ENCODE results near the gene GNB4.

Gene GNB4

GRCh38 chr3:179451265-179452175 is at the start of gene GNB4:
TSS of gene GNB4 (minus strand) at chr3:179451470. CDS start at chr3:179426200, 25,270 bp downstream.
- peak within 1 kb of the TSS; percentile 86 for H3K4me3 Mint-ChIP-seq
- H3K4me1 Mint-ChIP-seq = peaks cover 21% of the 10 kb centered on the region
- H3K27ac Mint-ChIP-seq = peak within 1 kb of the TSS; percentile 13
- no peaks in the 10 kb centered on the region for H3K36me3 Mint-ChIP-seq
- H3K9me3 Mint-ChIP-seq = no peaks in the 10 kb centered on the region
- peaks cover 51% of the 10 kb centered on the region for H3K27me3 Mint-ChIP-seq

- no peaks in the 10 kb centered on the region for H3K4me1 Mint-ChIP-seq
- H3K27me3 Mint-ChIP-seq = peaks cover 4% of the 10 kb centered on the region
- H3K36me3 Mint-ChIP-seq = peaks cover 11% of the 10 kb centered on the region
- H3K27ac Mint-ChIP-seq = peak overlapping the region; percentile 48
- no peak overlapping the region for H3K4me3 Mint-ChIP-seq
- H3K9me3 Mint-ChIP-seq = peaks cover 64% of the 10 kb centered on the region
These were observed 44.2 kb upstream of the GNB4 start for GRCh38 chr3:179495483-179495882.

- no peaks in the 10 kb centered on the region for H3K4me1 Mint-ChIP-seq
- H3K9me3 Mint-ChIP-seq = peaks cover 68% of the 10 kb centered on the region
- H3K27me3 Mint-ChIP-seq = peaks cover 8% of the 10 kb centered on the region
- H3K4me3 Mint-ChIP-seq = no peak overlapping the region
- no peak overlapping the region for H3K27ac Mint-ChIP-seq
- H3K36me3 Mint-ChIP-seq = peaks cover 14% of the 10 kb centered on the region
These were observed 42.0 kb upstream of the GNB4 start for GRCh38 chr3:179493260-179493659.

- no peak overlapping the region for H3K27ac Mint-ChIP-seq
- peaks cover 14% of the 10 kb centered on the region for H3K27me3 Mint-ChIP-seq
- peaks cover 12% of the 10 kb centered on the region for H3K36me3 Mint-ChIP-seq
- H3K4me1 Mint-ChIP-seq = no peaks in the 10 kb centered on the region
- H3K9me3 Mint-ChIP-seq = peaks cover 29% of the 10 kb centered on the region
- no peak overlapping the region for H3K4me3 Mint-ChIP-seq
These were observed 36.9 kb upstream of the GNB4 start for GRCh38 chr3:179488213-179488612.

- Mint-ChIP-seq H3K4me3 (no peak overlapping the region), H3K4me1 (no peaks in the 10 kb centered on the region), H3K27me3 (peaks cover 14% of the 10 kb centered on the region), H3K27ac (no peak overlapping the region), H3K36me3 (peaks cover 7% of the 10 kb centered on the region), H3K9me3 (peaks cover 20% of the 10 kb centered on the region)
These were observed 35.5 kb upstream of the GNB4 start for GRCh38 chr3:179486806-179487205.

- H3K4me1 Mint-ChIP-seq = no peaks in the 10 kb centered on the region
- H3K9me3 Mint-ChIP-seq = peaks cover 6% of the 10 kb centered on the region
- H3K4me3 Mint-ChIP-seq = no peak overlapping the region
- H3K27ac Mint-ChIP-seq = no peak overlapping the region
- peaks cover 3% of the 10 kb centered on the region for H3K27me3 Mint-ChIP-seq
- H3K36me3 Mint-ChIP-seq = peaks cover 1% of the 10 kb centered on the region
These were observed 31.6 kb upstream of the GNB4 start for GRCh38 chr3:179482857-179483256.

GRCh38 chr3:179476215-179476614 is 24.9 kb upstream of the GNB4 start:
- H3K27me3 Mint-ChIP-seq = peaks cover 2% of the 10 kb centered on the region
- H3K4me1 Mint-ChIP-seq = no peaks in the 10 kb centered on the region
- peaks cover 1% of the 10 kb centered on the region for H3K36me3 Mint-ChIP-seq
- no peak overlapping the region for H3K27ac Mint-ChIP-seq
- peaks cover 6% of the 10 kb centered on the region for H3K9me3 Mint-ChIP-seq
- H3K4me3 Mint-ChIP-seq = no peak overlapping the region

GRCh38 chr3:179474480-179474879 is 23.2 kb upstream of the GNB4 start:
- Mint-ChIP-seq H3K27ac (no peak overlapping the region), H3K36me3 (no peaks in the 10 kb centered on the region), H3K4me1 (no peaks in the 10 kb centered on the region), H3K27me3 (peaks cover 2% of the 10 kb centered on the region), H3K4me3 (no peak overlapping the region), H3K9me3 (peaks cover 6% of the 10 kb centered on the region)

- Mint-ChIP-seq H3K4me3 (no peak overlapping the region), H3K27me3 (peaks cover 2% of the 10 kb centered on the region), H3K27ac (no peak overlapping the region), H3K36me3 (no peaks in the 10 kb centered on the region), H3K4me1 (no peaks in the 10 kb centered on the region), H3K9me3 (no peaks in the 10 kb centered on the region)
These were observed 22.3 kb upstream of the GNB4 start for GRCh38 chr3:179473565-179473964.

- no peak overlapping the region for H3K27ac Mint-ChIP-seq
These were observed 13.2 kb upstream of the GNB4 start for GRCh38 chr3:179464323-179465092.

GRCh38 chr3:179463319-179463718 is 12.0 kb upstream of the GNB4 start:
- H3K36me3 Mint-ChIP-seq = no peaks in the 10 kb centered on the region
- H3K9me3 Mint-ChIP-seq = no peaks in the 10 kb centered on the region
- no peak overlapping the region for H3K27ac Mint-ChIP-seq

More at GRCh38 chr3:179464323-179465092, 13.2 kb upstream of the GNB4 start:
- H3K27me3 Mint-ChIP-seq = peaks cover 8% of the 10 kb centered on the region
- H3K9me3 Mint-ChIP-seq = no peaks in the 10 kb centered on the region
- peaks cover 10% of the 10 kb centered on the region for H3K4me1 Mint-ChIP-seq
- H3K36me3 Mint-ChIP-seq = no peaks in the 10 kb centered on the region
- no peak overlapping the region for H3K4me3 Mint-ChIP-seq

GRCh38 chr3:179460260-179460659 is 9.0 kb upstream of the GNB4 start:
- Mint-ChIP-seq H3K9me3 (no peaks in the 10 kb centered on the region), H3K4me3 (no peak overlapping the region), H3K27ac (no peak overlapping the region), H3K4me1 (peaks cover 10% of the 10 kb centered on the region), H3K27me3 (peaks cover 12% of the 10 kb centered on the region), H3K36me3 (no peaks in the 10 kb centered on the region)

More at GRCh38 chr3:179463319-179463718, 12.0 kb upstream of the GNB4 start:
- peaks cover 8% of the 10 kb centered on the region for H3K27me3 Mint-ChIP-seq
- H3K4me1 Mint-ChIP-seq = peaks cover 10% of the 10 kb centered on the region
- no peak overlapping the region for H3K4me3 Mint-ChIP-seq

- H3K27me3 Mint-ChIP-seq = peaks cover 24% of the 10 kb centered on the region
- H3K4me1 Mint-ChIP-seq = peaks cover 8% of the 10 kb centered on the region
- H3K36me3 Mint-ChIP-seq = no peaks in the 10 kb centered on the region
- H3K27ac Mint-ChIP-seq = no peak overlapping the region
- no peaks in the 10 kb centered on the region for H3K9me3 Mint-ChIP-seq
- no peak overlapping the region for H3K4me3 Mint-ChIP-seq
These were observed 4.7 kb upstream of the GNB4 start for GRCh38 chr3:179455954-179456353.

- Mint-ChIP-seq H3K27ac (no peak overlapping the region), H3K4me3 (no peak overlapping the region), H3K27me3 (peaks cover 31% of the 10 kb centered on the region), H3K36me3 (no peaks in the 10 kb centered on the region), H3K9me3 (no peaks in the 10 kb centered on the region), H3K4me1 (peaks cover 17% of the 10 kb centered on the region)
These were observed 3.6 kb upstream of the GNB4 start for GRCh38 chr3:179454887-179455286.

GRCh38 chr3:179453967-179454366 is 2.7 kb upstream of the GNB4 start:
- Mint-ChIP-seq H3K36me3 (no peaks in the 10 kb centered on the region), H3K4me3 (no peak overlapping the region), H3K4me1 (peaks cover 21% of the 10 kb centered on the region), H3K27ac (no peak overlapping the region), H3K27me3 (peaks cover 39% of the 10 kb centered on the region), H3K9me3 (no peaks in the 10 kb centered on the region)

- Mint-ChIP-seq H3K27ac (no peak overlapping the region), H3K27me3 (peaks cover 45% of the 10 kb centered on the region), H3K4me3 (no peak overlapping the region), H3K4me1 (peaks cover 21% of the 10 kb centered on the region), H3K36me3 (no peaks in the 10 kb centered on the region), H3K9me3 (no peaks in the 10 kb centered on the region)
These were observed 1.6 kb upstream of the GNB4 start for GRCh38 chr3:179452872-179453271.

Measured in activated naive CD4-positive, alpha-beta T cell treated with anti-CD3 and anti-CD28 coated beads, Interleukin-2, amount 50 U/mL, for 24 hours (primary cell).